Measurements from ENCODE around the gene SERPINA5.
"Not testable (repeated sequence)": the region's sequence is repeated elsewhere in the genome, so short reads cannot be mapped to it uniquely, and the experiment has no call there.

The SERPINA5 gene

GRCh38 chr14:94623856-94624499, 42.8 kb downstream of the SERPINA5 start:
- DNase-seq (ENCODE audit: low read depth in 2 of 2): no peak

DNA sequence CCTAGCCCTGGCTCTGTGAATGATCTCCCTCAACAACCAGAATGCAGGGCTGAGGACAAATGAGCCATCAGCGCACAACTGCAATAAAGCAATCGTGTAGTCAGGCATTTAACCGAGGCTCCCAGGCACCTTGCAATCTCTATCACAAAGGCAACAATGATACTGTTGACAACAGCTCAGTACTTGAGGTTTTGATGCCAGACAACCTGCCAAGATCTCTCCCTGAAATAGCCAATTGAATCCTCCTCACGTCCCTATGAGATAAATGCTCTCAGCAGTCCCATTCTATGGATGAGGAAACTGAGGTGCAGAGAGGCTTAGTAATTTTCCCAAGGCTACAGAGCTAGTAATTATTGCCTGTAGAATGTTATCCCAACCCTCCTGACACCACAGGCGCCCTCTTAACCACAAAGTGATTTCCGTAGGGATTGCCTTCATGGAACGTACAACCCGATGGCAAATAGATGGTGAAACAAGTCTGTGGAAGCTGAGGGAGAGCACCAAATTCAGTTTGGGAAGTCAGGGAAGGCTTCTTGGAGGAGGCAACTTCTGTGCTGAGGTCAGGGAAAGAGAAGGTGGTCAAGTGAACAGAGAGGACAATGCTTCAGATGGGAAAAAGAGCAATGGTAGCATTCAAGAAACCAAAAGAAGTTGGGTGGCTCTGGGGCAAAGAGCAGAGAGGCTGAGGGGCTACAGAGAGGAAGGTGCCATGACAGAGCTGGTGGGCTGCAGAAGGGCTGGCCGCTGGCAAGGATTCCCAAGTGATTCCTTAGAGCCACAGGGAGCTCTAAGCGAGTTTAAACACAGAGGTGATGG, 43.5 kb downstream of the SERPINA5 start:
- DNase-seq (ENCODE audit: low read depth in 2 of 2): no peak

DNA sequence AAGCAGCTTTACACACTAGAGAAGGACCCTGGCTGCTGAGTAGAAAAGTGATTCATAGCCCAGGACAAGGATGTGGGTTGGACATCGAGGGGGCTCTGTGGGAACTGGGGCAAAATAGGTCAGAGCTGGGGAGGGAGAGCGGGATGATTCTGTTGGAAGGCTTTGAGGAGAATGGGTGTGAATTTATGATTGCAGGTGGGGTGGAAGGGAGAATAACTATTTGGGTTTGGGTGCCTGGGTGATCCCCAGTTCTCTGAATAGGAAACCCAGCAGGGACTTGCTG, 44.1 kb downstream of the SERPINA5 start:
- no peak for DNase-seq (ENCODE audit: low read depth in 2 of 2)

DNA sequence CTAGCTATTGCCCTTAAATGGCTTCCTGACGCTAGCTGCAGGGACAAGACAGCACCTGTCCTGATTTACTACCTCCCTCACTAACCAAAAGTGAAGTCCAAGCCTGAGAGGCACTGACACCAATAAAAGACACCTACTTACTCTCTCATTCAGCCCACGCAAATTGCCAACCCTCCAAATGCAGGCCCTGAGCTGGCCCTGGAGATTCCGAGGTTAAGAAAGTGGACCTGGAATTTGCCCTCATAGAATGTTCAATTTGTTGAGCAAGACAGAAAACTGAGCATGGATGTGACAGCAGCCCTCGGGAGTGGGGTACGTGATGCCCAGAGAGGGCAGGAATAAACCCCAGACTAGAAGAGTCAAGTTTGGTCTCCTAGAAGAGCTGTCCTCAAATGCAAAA, 47.4 kb downstream of the SERPINA5 start:
- no peak for DNase-seq (ENCODE audit: low read depth in 2 of 2)

DNA sequence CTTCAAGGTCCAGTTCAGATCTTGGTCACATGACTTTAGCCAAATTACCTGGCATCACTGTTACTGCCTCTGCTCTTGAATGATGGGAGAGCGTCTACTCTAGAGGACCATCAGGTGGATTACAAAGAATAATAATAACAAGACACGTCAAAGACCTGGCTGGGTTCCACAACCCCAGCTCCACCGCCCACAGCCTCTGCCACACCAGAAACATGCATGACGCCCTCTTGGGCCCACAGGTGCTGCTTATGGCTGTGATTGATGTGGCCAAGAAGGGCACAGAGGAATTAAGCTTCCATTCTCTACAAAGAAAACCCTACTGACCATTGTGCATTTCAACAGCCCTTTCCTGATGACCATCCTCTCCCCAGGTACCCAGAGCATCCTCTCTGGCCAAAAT, 49.2 kb downstream of the SERPINA5 start:
- DNase-seq (ENCODE audit: low read depth in 2 of 2): no peak

DNA sequence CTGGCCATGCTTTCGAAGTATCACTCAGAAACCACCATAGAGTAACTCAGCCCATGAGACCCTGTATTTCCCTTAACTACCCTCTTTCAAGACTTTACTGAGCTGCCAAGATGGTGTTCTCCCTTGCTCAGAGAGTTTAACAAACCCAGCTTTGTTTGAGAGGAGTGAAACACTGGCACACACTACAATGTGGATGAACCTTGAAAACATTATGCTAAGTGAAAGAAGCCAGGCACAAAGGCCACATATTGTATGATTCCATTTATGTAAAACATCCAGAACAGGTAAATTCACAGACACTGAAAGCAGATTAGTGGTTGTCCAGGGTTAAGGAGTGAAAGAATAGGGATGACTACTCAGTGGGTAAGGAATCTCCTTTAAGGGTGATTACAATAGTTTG, 49.8 kb downstream of the SERPINA5 start:
- DNase-seq (ENCODE audit: low read depth in 2 of 2): no peak

GRCh38 chr14:94631536-94632304, 50.5 kb downstream of the SERPINA5 start:
- DNase-seq (ENCODE audit: low read depth in 2 of 2): no peak

DNA sequence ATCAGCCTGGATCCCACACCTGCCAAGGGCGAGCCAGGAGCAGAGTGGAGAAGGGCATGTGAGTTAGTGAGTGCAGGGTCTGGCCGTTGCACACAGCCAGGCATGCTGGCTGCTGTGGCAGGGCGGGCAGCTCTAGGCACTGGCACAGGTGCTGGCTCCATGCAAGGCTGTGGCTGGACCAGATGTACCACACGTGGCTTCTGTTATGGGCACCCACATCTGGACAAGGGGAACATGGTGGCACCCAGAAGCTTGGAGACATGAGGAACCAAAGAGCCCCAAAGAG, 51.0 kb downstream of the SERPINA5 start:
- no peak for DNase-seq (ENCODE audit: low read depth in 2 of 2)

GRCh38 chr14:94633121-94633520, 51.9 kb downstream of the SERPINA5 start:
- no peak for DNase-seq (ENCODE audit: low read depth in 2 of 2)

DNA sequence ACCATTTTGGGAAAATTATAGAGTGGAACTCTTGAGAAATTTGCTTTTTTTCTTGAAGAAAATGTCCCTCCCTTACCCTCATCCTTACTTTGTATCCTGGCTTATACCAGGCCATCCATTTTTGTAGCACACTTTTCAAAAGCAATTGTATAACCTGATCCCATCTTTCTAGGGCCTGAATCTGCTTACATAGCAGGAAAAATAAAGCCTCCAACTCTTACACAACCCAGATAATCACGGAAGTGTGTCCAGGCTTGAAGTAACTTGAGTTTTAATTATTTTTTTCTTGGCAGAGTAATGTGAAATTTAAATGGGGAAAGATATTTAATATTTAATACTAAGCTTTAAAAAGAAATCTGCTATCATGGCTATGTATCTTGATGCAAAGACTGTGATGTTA, 53.9 kb downstream of the SERPINA5 start:
- DNase-seq (ENCODE audit: low read depth in 2 of 2): no peak

DNA sequence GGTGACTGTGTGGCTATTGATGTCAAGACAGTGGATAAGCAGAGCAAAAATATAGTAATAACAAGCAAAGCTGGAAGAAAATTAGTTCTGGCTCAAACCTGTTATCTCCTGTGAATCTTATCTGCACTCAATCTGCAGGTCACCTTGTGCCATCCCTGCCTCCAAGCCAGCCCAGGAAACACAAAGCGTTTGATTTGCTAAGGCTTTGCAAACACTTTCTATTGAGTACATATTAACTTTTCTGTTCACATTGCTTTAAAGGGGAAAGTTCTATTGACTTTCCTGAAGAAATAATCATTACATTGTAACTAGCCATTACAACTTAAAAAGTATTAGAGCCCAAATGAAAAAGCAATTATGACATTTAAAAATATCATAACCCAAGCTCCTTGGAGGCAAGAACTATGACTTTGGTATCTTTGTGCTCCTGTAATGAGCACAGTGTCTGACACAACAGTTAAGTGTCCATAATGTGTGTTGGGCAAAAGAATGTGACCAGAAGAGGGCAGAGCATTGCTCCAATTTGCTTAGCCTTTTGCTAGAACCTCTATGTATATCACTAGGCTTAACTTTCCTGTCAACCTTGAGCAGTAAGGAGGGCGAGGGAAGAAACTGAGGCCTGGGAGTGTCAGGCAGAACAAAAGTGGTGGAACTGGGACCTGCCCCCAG, 55.7 kb downstream of the SERPINA5 start:
- no peak for DNase-seq (ENCODE audit: low read depth in 2 of 2)

- not testable (repeated sequence) for DNase-seq (ENCODE audit: low read depth in 2 of 2)
These were observed 56.6 kb downstream of the SERPINA5 start for GRCh38 chr14:94637814-94638213.

- DNase-seq (ENCODE audit: low read depth in 2 of 2): no peak
These were observed 57.1 kb downstream of the SERPINA5 start for GRCh38 chr14:94638339-94638738.

DNA sequence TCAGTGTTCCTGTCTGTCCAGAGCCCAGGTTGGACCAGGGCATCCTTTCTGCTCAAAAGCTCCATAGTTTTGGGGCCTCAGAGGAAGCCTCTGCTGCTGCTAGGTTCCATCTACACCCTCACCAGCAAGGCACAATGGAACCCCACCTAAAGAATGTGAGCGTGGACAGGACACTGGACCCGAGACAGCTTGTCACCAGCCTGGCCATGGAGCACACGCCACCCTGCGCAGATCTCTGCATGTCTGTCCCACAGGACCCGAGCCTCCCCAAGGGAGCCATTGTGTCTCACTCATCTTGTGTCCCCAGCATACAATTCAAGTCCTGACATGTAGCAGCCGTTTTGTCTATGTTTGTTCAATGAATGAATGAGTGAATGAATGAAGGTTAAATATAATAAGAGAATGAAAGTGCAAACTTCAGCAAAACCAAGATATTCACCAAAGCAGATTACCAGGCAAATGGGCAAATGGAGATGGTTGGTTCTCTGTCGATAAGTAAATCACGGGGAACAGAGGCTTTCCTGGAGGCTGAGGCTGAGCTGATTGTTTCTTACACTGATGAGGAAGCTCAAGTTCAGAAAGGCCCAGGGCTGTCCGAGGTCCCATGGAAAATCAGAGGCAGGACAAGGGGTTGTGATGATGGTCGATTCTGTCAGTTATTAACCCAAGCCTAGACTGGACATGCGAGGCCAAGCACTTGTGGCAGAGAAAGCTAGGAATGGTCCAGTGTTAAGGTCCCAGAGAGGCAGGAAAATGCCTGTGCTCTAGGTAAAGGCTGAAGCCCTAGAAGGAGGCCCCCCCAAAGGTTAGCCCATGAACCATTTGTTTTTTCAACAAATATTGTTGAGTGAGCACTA, 58.0 kb downstream of the SERPINA5 start:
- DNase-seq (ENCODE audit: low read depth in 2 of 2): no peak

GRCh38 chr14:94640721-94641631, 59.8 kb downstream of the SERPINA5 start:
- no peak for DNase-seq (ENCODE audit: low read depth in 2 of 2)

DNA sequence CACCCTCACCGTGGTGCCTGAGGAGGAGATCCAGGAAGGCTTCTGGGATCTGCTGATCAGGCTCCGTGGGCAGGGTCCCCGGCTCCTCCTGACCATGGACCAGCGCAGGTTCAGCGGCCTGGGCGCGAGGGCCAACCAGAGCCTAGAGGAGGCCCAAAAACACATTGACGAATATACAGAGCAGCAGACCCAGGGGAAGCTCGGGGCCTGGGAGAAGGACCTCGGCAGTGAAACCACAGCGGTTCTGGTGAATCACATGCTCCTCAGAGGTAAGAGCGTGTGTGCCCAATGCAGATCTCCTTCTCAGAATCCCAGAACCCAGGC, 60.4 kb downstream of the SERPINA5 start:
- no peak for DNase-seq (ENCODE audit: low read depth in 2 of 2)

Measured in activated CD4-positive, alpha-beta T cell treated with anti-CD3 and anti-CD28 coated beads for 24 hours (primary cell).